ENCODE data around the gene PUDP. TPM values are rescaled to one million over a fixed set of nuclear protein-coding genes. Genes with fewer than 3 reads are reported as not detected.

The PUDP gene
- total RNA-seq, 1 donor from 2014 or later: 63.6 TPM

DNA sequence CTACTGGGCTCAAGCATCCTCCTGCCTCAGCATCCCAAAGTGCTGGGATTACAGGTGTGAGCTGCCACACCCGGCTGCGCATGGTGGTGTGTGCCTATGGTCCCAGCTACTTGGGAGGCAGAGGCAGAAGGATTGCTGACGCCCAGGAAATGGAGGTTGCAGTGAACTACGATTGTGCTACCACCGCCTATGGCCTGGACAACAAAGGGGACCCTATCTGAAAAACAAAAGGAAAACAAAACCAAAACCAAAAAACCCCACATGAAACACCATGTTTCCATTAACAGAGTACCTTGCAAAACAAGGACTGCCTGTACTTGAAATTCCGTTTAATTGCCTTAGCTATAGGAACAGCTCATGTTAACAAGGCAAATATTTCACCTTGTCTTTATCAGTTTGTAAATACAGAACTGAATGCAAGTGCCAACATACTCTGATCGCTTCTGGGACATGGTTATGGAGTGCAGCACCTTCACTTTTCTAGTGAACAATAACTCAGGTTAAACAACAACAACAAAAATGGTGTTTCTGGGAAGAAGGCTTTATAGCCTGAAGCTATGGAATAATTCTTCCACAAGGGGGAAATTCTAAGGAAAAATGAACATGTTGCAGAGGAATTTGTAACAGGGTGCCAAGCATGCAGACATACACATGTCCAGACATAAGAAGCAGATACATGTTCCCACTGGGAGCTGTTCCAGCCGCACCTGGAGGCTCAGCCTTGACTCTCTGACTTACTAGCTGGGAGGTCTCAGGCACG is 73.6 kb downstream of the PUDP start:
- H3K4me3 Mint-ChIP-seq: no peak overlapping the region
- H3K36me3 Mint-ChIP-seq: peaks cover 34% of the 10 kb centered on the region
- peaks cover 15% of the 10 kb centered on the region for H3K4me1 Mint-ChIP-seq (ENCODE audit: unreplicated experiment)
- peak overlapping the region; percentile 40 for H3K27ac Mint-ChIP-seq
- TF ChIP-seq, protein P1, sequence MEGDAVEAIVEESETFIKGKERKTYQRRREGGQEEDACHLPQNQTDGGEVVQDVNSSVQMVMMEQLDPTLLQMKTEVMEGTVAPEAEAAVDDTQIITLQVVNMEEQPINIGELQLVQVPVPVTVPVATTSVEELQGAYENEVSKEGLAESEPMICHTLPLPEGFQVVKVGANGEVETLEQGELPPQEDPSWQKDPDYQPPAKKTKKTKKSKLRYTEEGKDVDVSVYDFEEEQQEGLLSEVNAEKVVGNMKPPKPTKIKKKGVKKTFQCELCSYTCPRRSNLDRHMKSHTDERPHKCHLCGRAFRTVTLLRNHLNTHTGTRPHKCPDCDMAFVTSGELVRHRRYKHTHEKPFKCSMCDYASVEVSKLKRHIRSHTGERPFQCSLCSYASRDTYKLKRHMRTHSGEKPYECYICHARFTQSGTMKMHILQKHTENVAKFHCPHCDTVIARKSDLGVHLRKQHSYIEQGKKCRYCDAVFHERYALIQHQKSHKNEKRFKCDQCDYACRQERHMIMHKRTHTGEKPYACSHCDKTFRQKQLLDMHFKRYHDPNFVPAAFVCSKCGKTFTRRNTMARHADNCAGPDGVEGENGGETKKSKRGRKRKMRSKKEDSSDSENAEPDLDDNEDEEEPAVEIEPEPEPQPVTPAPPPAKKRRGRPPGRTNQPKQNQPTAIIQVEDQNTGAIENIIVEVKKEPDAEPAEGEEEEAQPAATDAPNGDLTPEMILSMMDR (conservative IDR thresholded peaks at IDR 0.05): peak; percentile 64
- no peaks in the 10 kb centered on the region for H3K9me3 Mint-ChIP-seq
- H3K27me3 Mint-ChIP-seq: no peaks in the 10 kb centered on the region
- DNase-seq (ENCODE audit: extremely low spot score, unreplicated experiment): no peak

DNA sequence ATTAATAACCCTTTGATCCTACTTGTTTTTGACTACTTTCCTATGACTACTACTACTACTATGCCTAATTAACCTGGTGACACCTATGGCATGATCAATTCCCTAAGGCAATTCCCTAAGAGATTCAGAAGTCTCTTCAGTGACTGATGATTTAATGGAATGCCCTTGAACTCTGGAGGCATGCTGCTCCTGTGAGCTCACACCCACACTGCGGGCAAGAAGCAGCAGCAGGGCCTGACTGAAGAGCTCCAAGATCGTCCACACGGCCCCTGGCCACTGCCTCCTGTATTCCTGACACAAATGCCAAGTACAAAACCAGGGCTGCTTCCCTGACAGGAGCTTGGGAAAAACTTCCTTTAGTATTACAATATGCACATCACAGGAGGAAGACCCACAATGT is 74.6 kb downstream of the PUDP start:
- TF ChIP-seq, protein P1 (conservative IDR thresholded peaks at IDR 0.05): no peak
- Mint-ChIP-seq H3K36me3 (peaks cover 42% of the 10 kb centered on the region), H3K9me3 (peaks cover under 1% of the 10 kb centered on the region), H3K4me1 (ENCODE audit: unreplicated experiment) (peaks cover 9% of the 10 kb centered on the region), H3K27ac (peak overlapping the region; percentile 80), H3K4me3 (peak overlapping the region; percentile 62), H3K27me3 (no peaks in the 10 kb centered on the region)
- DNase-seq (ENCODE audit: extremely low spot score, unreplicated experiment): no peak

DNA sequence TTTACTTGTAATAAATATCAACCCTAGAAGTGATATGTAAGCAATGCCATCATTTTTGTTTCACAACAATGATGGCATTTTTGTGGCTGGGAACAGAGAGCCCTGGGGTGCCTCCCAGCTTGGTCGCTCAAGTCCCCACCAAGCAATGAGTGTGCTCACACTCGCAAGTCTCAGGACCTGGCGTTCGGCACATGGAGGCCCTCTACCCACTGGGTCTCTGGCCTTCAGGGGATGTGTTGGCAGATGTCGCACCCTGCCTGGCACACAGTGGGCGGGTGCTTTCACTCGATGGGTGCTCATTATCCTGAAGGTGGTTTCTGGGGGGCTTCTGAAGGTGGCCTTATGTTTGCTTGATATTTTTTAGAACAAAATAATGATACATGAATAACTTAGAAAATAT is 75.1 kb downstream of the PUDP start:
- TF ChIP-seq, protein P1 (conservative IDR thresholded peaks at IDR 0.05): no peak
- peaks cover 9% of the 10 kb centered on the region for H3K4me1 Mint-ChIP-seq (ENCODE audit: unreplicated experiment)
- DNase-seq (ENCODE audit: extremely low spot score, unreplicated experiment): no peak

DNA sequence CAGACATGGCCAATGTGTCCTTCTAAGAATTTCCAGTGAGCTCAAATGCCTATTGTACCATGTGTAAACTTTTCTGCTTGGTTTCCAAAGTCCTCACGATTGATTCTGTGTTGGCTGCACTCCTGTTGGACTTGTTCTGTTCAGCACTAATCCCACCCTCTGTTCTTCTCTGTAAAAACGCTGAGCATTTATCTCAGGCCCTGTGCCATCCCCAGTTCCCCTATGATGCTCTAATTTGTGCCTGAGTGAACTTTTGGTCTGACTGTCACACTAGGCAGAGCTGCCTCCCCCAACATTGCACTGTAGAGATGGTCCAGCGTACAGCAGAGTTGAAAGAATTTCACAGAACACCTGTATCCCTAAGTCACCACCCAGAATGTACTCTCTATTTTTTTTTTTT is 76.6 kb downstream of the PUDP start:
- no peak overlapping the region for H3K27ac Mint-ChIP-seq
- H3K9me3 Mint-ChIP-seq: peaks cover 4% of the 10 kb centered on the region
- H3K4me1 Mint-ChIP-seq (ENCODE audit: unreplicated experiment): peaks cover 9% of the 10 kb centered on the region
- H3K4me3 Mint-ChIP-seq: no peak overlapping the region
- TF ChIP-seq, protein P1 (conservative IDR thresholded peaks at IDR 0.05): no peak
- no peaks in the 10 kb centered on the region for H3K27me3 Mint-ChIP-seq
- no peak for DNase-seq (ENCODE audit: extremely low spot score, unreplicated experiment)
- H3K36me3 Mint-ChIP-seq: peaks cover 50% of the 10 kb centered on the region

More for the DNA sequence above, 75.1 kb downstream of the PUDP start:
- Mint-ChIP-seq H3K36me3 (peaks cover 47% of the 10 kb centered on the region), H3K27ac (no peak overlapping the region), H3K4me3 (no peak overlapping the region), H3K27me3 (no peaks in the 10 kb centered on the region), H3K9me3 (peaks cover 4% of the 10 kb centered on the region)

DNA sequence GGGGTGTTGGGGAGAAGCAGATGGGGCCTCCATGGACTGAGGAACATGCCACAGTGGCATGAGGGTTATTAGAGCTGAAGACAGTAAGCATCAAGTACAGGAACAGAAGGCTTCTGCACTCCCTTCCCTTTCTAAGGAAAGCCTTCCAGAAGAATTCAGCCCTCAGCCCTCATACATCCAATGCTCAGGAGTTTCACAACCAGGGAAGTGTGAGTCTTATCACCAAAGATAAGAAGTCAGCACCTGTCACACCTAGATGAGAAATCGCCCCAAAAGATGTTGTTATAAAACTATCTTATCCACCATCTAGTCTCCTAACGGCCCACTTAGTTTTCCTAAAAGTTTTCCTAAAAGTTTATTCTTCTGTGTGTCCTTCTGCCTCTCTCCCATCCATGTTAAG is 78.4 kb downstream of the PUDP start:
- H3K36me3 Mint-ChIP-seq: peaks cover 53% of the 10 kb centered on the region
- H3K9me3 Mint-ChIP-seq: peaks cover 4% of the 10 kb centered on the region
- no peak overlapping the region for H3K4me3 Mint-ChIP-seq
- H3K27me3 Mint-ChIP-seq: no peaks in the 10 kb centered on the region
- no peak for DNase-seq (ENCODE audit: extremely low spot score, unreplicated experiment)
- TF ChIP-seq, protein P1 (conservative IDR thresholded peaks at IDR 0.05): no peak
- H3K4me1 Mint-ChIP-seq (ENCODE audit: unreplicated experiment): peaks cover 9% of the 10 kb centered on the region
- no peak overlapping the region for H3K27ac Mint-ChIP-seq
